Right lobe of liver (tissue), 4 donors: ENCODE results near the gene RBMS3.
"Not testable (repeated sequence)": the region's sequence is repeated elsewhere in the genome, so short reads cannot be mapped to it uniquely, and the experiment has no call there.

Experiments used
- CTCF ChIP-seq, 4 donors: fragments of 200-600 bp in 3 of 4; fragments of 450-650 bp in 1 of 4; IDR thresholded peaks; one replicate each; pipeline versions ENCODE4 v1.5.1 to v1.8.0; 2016 to 2022; ENCODE audit warnings: antibody characterized with exemption in 4 of 4, mild to moderate bottlenecking in 2 of 4
- POLR2A ChIP-seq: fragments of 450-650 bp; IDR thresholded peaks from one replicate; pipeline ENCODE4 v1.6.1; 2017; ENCODE audit warnings: antibody characterized with exemption, mild to moderate bottlenecking
- donor health status: DM: no; HTN: no; CAD: no.
- donor health status: DM: no; HTN: no; CAD: no.
- donor health status: DM: no; HTN: yes; CAD: no.

GRCh38 chr3:30050116-30050515, 769.2 kb downstream of the RBMS3 start:
- TF ChIP-seq CTCF (IDR thresholded peaks at IDR 0.05); POLR2A: not testable (repeated sequence)
